ENCODE results near the gene HTATIP2. TPM values are rescaled to one million over a fixed set of nuclear protein-coding genes. Genes with fewer than 3 reads are reported as not detected.

HTATIP2 gene
- polyA plus RNA-seq, 1 donor (not counting 4 experiments of a cell fraction or from before 2014, with no cell fraction given): 45.1 TPM

- no peak overlapping the region for H3K4me2 ChIP-seq (ENCODE audit: control insufficient read depth, extremely low read depth, insufficient read depth, low read depth, low read length)
- no peak overlapping the region for H3K27ac ChIP-seq (ENCODE audit: control insufficient read depth, insufficient read depth, low read length)
- H2AFZ ChIP-seq (ENCODE audit: control insufficient read depth, low read length): no peak overlapping the region
- H3K9me3 ChIP-seq (ENCODE audit: control insufficient read depth, low read depth, low read length): no peaks in the 10 kb centered on the region
- no peaks in the 10 kb centered on the region for H3K9me1 ChIP-seq (ENCODE audit: control insufficient read depth, extremely low read depth, insufficient read depth, low read length)
- FAIRE-seq (no peak), DNase-seq (ENCODE audit: low read depth, low spot score) (no peak)
- H3K36me3 ChIP-seq (ENCODE audit: control insufficient read depth in 2 of 2, extremely low read depth in 1 of 2, insufficient read depth in 2 of 2, low read length in 2 of 2): peaks cover 5 to 11% of the 10 kb centered on the region in 2 experiments
- H3K9ac ChIP-seq (ENCODE audit: control insufficient read depth, extremely low read depth, insufficient read depth, low read length): no peak overlapping the region
- H4K20me1 ChIP-seq (ENCODE audit: control insufficient read depth, extremely low read depth, insufficient read depth, low read length): no peaks in the 10 kb centered on the region
- dilution Hi-C loops (cut with MboI; ENCODE audit: extremely low pct_ligation_motif_present, low sequenced_read_pairs): no loop called here
- H3K27me3 ChIP-seq (ENCODE audit: control insufficient read depth, extremely low read depth, insufficient read depth, low read length): no peaks in the 10 kb centered on the region
- TF ChIP-seq EZH2 (IDR thresholded peaks at IDR 0.05; ENCODE audit: low read length) (no peak), CTCF (optimal IDR thresholded peaks at IDR 0.05 in 1 of 3, IDR thresholded peaks at IDR 0.05 in 1 of 3, conservative IDR thresholded peaks at IDR 0.05 in 1 of 3; ENCODE audit: extremely low read depth in 1 of 3, insufficient read depth in 2 of 3, low read length in 3 of 3) (no peak)
- H3K79me2 ChIP-seq (ENCODE audit: control insufficient read depth, insufficient read depth, low read length): no peaks in the 10 kb centered on the region
- no peak overlapping the region for H3K4me3 ChIP-seq (ENCODE audit: control insufficient read depth in 2 of 3, extremely low read depth in 1 of 3, insufficient read depth in 2 of 3, low read depth in 1 of 3, low read length in 3 of 3)
- no peaks in the 10 kb centered on the region for H3K4me1 ChIP-seq (ENCODE audit: control insufficient read depth, extremely low read depth, insufficient read depth, low read length)
Observed at GRCh38 chr11:20417771-20418170, 54.3 kb downstream of the HTATIP2 start.

GRCh38 chr11:20421946-20422345 is 58.4 kb downstream of the HTATIP2 start:
- dilution Hi-C loops (cut with MboI; ENCODE audit: extremely low pct_ligation_motif_present, low sequenced_read_pairs): no loop called here
- no peaks in the 10 kb centered on the region for H3K4me1 ChIP-seq (ENCODE audit: control insufficient read depth, extremely low read depth, insufficient read depth, low read length)

More at GRCh38 chr11:20421946-20422345, 58.4 kb downstream of the HTATIP2 start:
- Histone ChIP-seq H3K27me3 (ENCODE audit: control insufficient read depth, extremely low read depth, insufficient read depth, low read length) (no peaks in the 10 kb centered on the region), H2AFZ (ENCODE audit: control insufficient read depth, low read length) (no peak overlapping the region), H3K36me3 (ENCODE audit: control insufficient read depth in 2 of 2, extremely low read depth in 1 of 2, insufficient read depth in 2 of 2, low read length in 2 of 2) (peaks cover 2 to 7% of the 10 kb centered on the region in 2 experiments), H4K20me1 (ENCODE audit: control insufficient read depth, extremely low read depth, insufficient read depth, low read length) (no peaks in the 10 kb centered on the region), H3K27ac (ENCODE audit: control insufficient read depth, insufficient read depth, low read length) (no peak overlapping the region), H3K9me3 (ENCODE audit: control insufficient read depth, low read depth, low read length) (no peaks in the 10 kb centered on the region), H3K9ac (ENCODE audit: control insufficient read depth, extremely low read depth, insufficient read depth, low read length) (no peak overlapping the region), H3K4me2 (ENCODE audit: control insufficient read depth, extremely low read depth, insufficient read depth, low read depth, low read length) (no peak overlapping the region), H3K79me2 (ENCODE audit: control insufficient read depth, insufficient read depth, low read length) (no peaks in the 10 kb centered on the region), H3K9me1 (ENCODE audit: control insufficient read depth, extremely low read depth, insufficient read depth, low read length) (no peaks in the 10 kb centered on the region), H3K4me3 (ENCODE audit: control insufficient read depth in 2 of 3, extremely low read depth in 1 of 3, insufficient read depth in 2 of 3, low read depth in 1 of 3, low read length in 3 of 3) (no peak overlapping the region)
- no peak for TF ChIP-seq EZH2 (IDR thresholded peaks at IDR 0.05; ENCODE audit: low read length)
- TF ChIP-seq CTCF (optimal IDR thresholded peaks at IDR 0.05 in 1 of 3, IDR thresholded peaks at IDR 0.05 in 1 of 3, conservative IDR thresholded peaks at IDR 0.05 in 1 of 3; ENCODE audit: extremely low read depth in 1 of 3, insufficient read depth in 2 of 3, low read length in 3 of 3): no peak
- DNase-seq (ENCODE audit: low read depth, low spot score) (no peak), FAIRE-seq (no peak)
